EL (cell line): ENCODE measurements around the gene MORN3.
"Not testable (repeated sequence)": the region's sequence is repeated elsewhere in the genome, so short reads cannot be mapped to it uniquely, and the experiment has no call there.

Experiments used
- DNase-seq: peaks from one replicate; pipeline ENCODE4 v3.0.0-alpha.2; 2016

Gene MORN3

DNA sequence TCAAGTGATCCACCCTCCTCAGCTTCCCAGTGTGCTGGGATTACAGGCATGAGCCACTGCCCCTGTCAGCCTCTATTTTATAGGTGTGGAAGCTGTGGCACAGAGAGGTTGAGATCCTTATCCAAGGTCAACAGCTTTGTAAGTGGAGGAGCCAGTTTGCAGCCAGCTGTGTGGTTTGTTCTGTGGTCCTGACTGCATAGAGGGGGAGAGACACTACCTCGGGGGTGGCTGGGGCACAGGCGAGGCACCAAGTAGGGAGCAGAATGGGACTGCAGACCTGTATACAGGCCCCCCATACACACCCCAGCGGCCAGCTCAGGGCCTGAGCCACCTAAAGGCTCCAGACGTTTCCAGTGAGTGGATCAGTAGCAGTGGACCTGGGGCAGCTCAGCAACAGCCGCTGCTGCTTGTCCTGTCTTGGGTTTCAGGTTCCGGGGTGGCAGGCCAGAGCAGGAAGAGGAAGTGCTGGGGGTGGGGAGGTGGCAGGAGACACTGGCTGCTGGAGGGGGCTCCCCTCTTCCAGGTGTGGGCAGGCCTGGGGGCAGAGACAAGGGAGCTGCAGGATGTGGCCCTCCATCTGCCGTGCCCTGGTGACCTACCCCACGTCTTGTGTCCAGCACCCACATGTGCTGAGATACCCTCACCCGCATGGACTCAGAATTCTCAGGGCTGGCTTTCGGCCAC lies 32.1 kb downstream of the MORN3 start:
- no peak for DNase-seq

DNA sequence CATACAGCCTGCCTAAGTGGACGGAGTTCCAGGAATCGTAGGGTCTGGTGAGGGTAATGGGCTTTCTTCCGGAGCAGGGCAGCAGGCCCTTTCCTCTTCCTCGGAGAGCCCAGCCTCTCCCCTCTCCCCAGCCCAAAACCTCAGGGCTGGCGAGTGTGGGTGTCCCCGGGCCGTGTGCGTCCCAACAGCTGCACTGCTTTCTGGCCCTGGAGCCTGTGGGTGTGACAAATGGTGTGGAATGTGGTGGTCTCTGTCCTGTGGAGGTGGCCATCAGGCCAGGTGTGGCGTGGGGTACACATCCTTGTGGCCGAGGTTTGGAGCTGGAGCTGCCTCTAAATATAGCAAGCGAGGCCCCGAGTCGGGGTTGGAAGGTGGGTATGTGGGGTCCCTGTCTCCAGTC lies 34.6 kb downstream of the MORN3 start:
- DNase-seq, result no peak

DNA sequence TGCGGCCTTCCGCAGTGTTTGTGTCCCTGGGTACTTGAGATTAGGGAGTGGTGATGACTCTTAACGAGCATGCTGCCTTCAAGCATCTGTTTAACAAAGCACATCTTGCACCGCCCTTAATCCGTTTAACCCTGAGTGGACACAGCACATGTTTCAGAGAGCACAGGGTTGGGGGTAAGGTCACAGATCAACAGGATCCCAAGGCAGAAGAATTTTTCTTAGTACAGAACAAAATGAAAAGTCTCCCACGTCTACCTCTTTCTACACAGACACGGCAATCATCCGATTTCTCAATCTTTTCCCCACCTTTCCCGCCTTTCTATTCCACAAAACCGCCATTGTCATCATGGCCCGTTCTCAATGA lies 35.6 kb downstream of the MORN3 start:
- not testable (repeated sequence) for DNase-seq

DNA sequence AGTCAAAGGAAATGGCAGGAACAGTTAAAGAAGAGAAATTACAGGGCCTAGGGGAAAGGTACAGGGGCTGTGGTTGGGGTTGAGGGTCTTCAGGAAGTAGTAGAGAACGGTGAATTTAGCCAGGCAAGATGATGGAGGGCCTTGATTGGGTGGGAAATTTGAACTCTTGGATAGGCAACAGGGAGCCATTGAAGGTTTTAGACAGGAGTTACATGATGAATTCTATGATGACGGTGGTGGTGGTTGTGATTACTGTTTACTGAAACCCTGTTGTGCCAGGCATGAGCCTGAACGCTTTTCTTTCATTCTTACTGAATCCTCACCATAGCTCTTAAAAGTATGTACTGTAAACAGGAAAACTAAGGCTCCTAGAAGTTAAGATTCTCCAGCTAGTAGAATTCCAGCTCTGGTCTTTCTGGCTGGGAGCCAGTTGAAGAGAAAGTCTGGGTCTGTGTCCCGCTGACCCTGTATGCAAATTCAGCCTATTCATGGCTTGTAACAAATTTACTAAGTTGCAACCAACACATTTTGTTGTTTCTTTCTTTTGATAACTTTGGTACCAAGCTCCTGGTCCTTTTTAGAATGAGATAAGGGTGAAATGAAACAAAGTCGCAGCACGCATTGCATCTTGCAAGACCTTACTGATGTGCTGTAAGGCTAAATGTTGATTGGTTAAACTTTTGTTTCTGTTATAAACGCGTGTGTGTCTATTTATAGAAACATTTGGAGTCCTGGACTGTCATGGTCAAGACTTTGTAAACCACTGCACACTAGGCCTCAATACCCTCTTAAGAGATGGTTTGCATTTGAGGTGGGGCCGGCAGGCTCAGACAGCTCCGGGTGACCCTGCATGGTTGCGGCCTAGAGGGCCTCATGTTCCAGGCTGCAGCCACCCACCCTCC lies 37.1 kb downstream of the MORN3 start:
- DNase-seq, result no peak

DNA sequence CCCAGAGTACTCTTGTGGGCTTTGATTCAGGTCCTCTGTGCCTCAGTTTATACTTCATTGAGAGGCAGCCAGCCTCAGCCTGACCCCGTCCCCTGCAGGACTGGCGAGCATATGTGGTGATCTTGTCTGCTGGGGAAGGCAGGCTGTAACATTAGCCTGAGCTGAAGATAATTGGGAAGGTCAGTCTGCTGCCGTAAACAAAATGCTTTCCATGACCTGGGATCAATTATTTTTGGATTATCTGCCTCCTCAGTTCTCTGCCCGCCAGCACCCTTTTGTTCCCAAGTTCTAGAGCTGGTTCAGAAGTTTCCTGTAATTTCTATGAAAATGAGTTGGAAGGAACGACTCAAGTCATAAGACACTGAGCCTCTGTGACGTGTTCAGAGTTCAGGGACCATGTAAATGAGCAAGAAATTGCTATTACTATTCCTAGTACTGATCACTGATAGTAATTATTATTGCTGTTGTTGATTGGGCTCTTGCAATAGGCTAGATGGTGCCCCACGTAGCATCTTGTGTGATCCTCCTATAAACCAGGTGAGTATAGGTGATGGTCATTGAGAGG lies 38.6 kb downstream of the MORN3 start:
- DNase-seq, result no peak

DNA sequence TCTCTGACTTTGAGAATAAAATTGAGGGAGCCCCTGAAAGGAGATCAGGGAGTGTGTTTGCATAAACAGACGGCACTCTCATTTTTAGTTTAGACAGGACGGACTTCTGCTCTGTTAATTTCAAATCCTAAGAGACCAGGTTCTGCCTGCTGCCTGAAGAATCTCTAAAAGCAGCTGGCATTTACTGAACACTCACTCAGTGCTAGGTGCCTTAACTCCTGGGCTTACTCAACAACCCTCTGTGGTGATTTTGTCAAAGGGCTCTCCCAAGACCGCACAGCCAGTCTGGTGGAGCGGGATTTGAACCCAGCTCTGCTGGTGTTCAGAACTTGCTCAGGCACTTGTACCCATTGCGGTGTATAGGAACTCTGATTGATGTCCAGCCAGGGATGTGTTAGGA lies 40.9 kb downstream of the MORN3 start:
- no peak for DNase-seq

DNA sequence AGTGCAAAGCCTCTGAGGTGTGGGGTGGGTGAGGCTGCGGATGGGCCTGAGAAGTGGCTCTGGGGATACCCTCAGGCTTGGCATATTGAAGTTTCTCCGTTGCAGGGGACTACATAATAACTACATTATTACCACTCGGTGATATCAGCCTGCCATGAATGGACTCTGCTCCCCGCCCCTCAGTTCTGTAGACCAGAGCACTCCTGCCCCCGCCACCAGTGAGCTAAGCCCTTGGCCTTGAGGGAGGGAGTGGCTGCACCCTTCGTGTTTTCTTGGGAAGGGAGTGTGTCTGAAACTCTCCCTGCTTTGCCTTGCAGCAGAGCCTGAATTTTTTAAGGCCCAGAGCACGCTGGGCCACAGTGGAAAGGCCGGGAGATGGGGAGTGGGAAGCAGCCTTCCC lies 41.4 kb downstream of the MORN3 start:
- DNase-seq, result peak; percentile 56

DNA sequence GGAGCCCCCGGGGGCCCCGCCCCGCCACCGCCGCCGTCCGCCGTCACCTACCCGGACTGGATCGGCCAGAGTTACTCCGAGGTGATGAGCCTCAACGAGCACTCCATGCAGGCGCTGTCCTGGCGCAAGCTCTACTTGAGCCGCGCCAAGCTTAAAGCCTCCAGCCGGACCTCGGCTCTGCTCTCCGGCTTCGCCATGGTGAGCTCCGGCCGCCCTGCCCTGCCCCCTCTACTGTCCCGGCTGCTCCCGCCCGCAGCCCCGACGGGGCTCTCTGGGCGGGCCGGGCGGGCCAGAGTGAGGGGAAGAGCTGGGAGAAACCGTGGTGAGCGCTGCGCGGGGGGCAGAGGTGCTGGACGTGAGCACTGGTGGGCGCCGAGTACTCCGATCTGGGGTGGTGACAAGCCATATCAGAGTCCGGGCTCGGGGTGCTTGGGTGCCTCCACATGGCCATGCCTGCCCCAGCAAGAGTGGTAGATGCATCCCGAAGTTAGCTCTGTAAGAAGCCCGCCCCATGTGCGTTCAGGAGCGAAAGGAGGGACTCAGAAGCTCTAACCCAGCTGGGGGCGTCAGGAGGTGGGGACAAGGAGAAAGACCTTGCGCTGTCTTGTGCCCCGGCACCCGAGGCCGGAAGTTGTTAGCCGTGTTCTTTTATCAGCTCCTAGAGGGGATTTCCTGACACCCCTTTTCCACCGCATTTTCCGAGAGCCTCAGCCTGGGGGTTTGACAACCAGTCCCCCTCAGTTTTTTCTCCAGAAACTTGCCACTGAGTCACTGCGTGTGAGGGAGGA lies 42.4 kb downstream of the MORN3 start:
- peak; percentile 84 for DNase-seq

DNA sequence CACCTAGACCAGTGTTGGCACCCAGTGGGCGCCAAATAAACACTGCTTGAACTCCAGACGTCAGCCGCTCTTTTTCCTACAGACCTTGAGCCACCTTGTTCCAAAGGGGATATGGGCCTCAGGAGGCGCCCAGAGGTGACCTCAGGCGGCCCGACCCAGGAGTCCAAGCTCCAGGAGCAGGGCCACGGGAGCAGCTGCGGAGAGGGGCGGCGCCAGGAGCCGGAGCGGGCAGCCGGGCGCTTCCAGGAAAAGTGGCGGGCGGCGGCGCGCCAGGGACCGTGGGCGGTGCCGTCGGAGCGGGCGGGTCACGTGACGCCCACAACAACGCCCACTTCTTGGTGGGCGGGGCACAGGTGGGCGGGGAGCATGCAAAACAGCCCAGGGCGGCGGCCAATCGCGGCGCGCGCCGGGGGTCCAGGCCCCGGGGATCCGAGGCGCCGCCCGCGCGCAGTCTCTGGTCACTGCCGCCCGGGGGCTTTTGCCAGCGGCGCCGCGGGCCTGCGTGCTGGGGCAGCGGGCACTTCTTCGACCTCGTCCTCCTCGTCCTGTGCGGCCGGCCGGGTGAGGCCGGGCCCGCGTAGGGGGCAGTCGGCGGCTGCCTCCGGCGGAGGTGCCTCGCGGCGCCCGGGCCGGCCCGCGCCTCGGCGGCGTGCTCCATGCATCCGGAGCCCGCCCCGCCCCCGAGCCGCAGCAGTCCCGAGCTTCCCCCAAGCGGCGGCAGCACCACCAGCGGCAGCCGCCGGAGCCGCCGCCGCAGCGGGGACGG lies 43.2 kb downstream of the MORN3 start, which contains the start of gene ORAI1:
TSS of gene ORAI1 (plus strand) at position 444 of the 766 bp plus-strand sequence.
- DNase-seq, result peak; percentile 95

DNA sequence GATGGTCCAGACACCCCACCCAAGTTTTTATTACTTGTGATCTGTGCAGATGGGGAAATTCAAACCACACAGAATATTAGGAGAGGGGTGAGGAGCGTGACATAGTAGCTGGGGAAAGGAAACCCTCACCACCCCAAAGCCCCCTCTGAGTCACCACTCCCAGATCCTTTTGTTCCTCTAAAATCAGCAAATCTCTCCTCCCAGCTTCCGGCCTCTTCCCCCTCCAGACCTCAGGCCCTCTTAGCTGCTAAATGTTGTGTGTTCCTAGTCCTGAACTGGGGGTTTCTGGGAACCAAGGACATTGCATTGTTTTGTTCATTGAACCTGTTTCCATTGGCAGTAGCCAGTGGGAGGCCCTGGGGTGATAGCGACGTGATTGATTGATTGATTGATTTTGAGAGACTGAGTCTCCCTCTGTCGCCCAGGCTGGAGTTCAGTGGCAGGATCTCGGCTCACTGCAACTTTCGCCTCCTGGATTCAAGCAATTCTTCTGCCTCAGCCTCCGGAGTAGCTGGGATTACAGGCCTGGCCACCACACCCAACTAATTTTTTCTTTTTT lies 49.0 kb downstream of the MORN3 start:
- no peak for DNase-seq

DNA sequence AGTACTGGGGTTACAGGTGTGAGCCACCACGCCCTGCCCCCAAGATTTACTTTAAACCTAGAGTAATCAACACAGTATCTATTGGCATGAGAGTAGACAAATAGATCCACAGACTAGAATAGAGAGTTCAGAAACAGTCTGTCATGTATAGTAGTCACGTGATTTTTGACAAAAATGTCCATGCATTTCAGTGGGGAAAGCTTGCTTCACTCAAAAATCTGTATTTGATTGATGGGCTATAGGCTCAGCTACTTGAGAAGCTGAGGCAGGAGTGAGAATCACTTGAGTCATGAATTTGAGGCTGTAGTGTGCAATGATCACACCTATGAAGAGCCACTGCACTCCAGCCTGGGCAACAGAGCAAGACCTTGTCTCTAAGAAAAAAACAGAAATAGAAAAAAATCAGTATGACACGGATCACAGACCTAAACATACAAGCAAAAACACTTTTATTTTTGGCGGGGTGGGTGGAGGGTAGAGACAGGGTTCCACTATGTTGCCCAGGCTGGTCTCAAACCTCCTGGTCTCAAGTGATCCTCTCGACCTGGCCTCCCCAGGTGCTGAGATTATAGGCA lies 50.7 kb downstream of the MORN3 start:
- DNase-seq, result no peak

DNA sequence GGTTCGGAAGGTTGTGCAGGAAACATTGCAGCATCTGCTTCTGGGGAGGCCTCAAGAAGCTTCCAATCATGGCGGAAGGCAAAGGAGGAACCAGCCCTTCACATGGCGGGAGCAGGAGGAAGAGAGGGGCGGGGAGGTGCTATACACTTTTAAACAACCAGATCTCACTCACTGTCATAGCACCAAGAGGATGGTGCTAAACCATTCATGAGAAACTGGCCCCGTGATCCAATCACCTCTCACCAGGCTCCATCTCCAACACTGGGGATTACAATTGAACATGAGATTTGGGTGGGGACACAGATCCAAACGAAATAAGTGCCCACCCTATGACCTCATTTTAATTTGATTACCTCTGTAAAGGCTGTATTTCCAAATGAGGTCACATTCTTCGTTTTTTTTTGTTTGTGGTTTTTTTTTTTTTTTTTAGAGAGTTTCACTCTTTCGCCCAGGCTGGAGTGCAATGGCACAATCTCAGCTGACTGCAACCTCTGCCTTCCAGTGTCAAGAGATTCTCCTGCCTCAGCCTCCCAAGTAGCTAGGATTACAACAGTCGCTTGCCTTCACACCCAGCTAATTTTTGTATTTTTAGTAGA lies 54.5 kb downstream of the MORN3 start:
- no peak for DNase-seq

DNA sequence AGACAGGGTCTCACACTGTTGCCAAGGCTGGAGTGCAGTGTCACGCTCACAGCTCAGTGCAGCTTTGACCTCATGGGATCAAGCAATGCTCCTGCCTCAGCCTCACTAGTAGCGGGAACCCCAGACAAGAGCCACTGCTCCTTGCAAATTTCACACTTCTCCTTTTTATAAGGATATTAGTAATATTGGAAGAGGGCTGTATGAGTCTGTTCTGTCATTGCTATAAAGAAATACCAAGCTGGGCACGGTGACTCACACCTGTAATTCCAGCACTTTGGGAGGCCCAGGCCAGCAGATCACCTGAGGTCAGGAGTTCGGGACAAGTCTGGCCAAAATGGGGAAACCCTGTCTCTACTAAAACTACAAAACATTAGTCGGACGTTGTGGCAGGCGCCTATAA lies 56.0 kb downstream of the MORN3 start:
- no peak for DNase-seq

DNA sequence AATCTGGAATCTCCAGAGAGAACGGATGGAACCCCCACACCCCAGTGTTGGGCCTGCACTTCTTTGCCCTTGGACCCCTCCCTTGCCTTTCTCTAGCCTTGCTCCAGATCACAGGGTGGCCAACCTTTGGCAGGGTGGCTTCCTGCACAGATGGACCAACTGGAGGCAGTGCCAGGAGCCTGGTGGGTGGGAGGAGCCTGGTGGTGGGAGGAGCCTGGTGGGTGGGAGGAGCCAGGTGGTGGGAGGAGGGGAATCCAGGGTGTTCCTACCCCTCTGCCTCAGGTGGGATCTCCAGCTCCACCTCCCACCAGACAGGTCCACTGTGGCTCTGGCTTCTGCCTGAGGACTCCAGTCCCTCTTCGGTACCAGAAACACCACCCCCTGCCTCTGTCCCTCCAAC lies 58.1 kb downstream of the MORN3 start:
- DNase-seq, result no peak

DNA sequence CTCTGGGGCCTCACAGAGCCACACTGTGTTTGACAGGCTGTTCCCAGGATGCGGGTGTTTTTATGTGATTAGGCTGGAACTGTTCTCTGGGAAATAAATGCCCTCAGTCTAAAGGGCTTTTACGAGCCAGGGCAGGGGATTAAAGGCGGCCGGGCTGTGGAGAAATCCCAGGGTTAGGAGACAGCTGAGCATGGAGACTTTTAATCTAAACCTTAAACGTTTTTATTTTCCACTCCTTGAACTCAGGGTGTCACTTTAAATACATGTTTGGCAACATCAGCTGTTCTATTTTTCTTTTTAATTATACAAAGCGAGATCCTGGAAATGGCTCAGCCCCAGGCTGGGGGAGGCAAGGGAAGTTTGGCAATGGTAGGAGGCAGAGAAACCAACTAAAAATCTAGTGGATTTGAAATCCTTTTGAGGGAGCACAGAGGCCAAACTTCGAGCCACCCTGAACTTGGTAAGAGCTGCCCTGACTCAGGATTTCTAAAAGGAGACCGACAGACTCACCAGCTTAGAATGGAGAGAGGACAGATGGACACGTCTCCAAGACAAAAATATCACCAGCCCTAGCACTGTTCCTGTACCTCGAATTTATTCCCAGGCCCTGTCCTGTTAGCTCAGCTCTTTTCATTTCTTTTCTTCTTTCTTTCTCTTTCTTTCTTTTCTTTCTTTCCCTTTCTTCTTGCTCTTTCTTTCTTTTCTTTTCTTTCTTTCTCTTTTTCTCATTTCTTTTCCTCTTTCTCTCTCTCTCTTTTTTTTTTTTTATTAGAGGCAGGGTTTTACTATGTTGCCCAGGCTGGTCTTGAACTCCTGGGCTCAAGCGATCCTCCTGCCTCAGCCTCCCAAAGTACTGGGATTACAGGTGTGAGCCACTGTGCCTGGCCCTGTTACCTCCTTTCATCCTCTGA lies 59.0 kb downstream of the MORN3 start:
- peak; percentile 24 for DNase-seq

DNA sequence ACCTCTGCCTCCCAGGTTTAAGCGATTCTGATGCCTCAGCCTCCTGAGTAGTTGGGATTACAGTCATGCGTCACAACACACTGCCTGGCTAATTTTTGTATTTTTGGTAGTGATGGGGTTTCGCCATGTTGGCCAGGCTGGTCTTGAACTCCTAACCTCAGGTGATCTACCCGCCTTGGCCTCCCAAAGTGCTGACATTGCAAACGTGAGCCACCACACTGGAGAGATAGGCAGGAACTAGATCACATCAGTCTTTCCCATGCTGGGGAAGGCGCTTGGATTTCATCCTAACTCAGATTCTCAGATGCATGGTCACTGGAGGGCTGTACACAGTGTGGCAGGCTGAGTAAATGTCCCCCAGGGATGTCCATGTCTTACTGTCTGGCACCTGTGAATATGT lies 61.2 kb downstream of the MORN3 start:
- no peak for DNase-seq

DNA sequence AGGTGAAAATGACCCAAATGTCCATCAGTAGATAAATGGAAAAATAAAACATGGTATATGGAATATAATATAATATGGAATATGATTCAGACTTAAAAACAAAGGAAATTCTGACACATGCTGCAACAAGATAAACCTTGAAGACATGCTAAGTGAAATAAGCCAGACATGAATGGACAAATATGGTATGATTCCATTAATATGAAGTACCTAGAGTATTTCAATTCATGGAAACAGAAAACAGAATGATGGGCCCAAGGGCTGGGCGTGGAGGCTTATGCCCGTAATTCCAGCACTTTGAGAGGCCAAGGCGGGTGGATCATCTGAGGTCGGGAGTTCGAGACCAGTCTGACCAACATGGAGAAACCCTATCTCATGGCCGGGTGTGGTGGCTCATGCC lies 65.9 kb downstream of the MORN3 start:
- no peak for DNase-seq

DNA sequence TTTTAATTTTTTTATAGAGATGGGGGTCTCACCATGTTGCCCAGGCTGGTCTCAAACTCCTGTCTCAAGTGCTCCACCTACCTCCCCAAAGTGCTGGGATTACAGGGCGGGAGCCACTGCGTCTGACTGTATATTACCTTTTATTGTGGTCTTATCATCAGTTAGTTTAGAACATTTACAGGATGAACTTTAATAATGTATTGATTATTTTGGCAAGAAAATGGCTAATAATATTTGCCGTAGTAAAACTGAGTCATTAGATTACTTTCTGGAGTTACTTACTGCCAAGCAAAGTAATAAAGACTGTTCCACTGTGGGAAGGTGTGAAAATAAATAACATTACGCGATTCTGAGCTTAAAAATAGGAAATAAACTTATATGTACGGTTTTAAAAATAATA lies 66.7 kb downstream of the MORN3 start:
- no peak for DNase-seq

DNA sequence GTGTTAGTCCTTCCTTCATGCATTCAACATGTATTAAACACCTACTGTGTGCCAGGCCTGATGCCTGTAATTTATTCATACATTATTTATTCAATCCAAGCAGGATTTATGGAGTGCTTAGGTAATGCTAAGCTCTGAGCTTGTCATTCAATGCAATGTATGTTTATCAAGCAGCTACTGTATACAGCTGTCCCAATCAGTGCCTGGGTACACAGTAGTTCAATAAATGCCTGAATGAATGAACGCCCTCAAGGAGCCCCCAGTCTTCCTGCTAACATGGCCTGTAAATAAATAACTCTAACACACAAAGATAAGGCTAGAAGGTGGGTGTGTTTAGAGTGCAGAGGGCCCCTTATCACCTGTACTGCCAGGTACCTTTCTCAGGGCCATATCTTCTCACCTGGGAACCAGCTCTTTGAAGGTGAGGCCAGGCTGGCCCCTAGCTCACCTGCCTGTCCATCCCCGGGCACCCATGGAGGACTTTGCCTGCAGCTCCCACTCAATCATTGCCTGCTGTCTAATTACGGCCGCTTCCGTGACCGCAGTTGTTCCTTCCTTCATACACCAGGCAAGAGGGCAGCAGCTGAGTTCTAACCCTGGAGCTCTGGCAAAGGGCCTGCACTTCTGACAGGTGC lies 68.6 kb downstream of the MORN3 start:
- DNase-seq, result no peak
